T-helper 22 cell (primary cell): Measurements from ENCODE around the gene CLEC14A.

Experiments used
- DNase-seq: peaks from one replicate; pipeline ENCODE4 v3.0.0-alpha.2; 2020; ENCODE audit warnings: low read depth

The CLEC14A gene

DNA sequence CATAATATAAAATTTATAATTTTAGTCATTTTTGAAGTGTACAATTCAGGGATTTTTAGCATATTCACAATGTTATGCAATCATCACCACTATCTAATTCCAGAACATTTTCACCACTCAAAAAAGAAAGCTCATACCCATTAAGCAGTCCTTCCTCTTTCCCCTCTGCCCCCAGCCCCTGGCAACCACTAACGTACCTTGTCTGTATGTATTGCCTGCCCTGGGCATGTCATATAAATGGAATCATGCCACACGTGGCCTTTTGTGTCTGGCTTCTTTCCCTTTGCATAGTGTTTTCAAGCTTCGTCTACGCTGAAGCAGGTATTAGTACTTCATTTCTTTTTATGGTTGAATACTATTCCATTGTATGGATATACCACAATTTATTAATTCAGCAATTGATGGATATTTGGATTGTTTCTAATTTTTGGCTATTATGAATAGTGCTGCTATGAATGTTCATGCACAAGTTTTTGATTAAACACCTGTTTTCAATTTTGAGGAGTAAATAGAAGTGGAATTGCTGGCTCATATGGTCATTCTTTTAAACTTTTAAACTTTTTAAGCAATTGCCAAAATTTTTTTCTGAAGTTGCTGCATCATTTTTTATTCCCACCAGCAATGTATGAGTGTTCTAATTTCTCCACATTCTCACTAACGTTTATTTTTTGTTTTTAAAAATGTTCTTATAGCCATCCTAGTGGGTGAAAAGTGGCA lies 49.8 kb downstream of the CLEC14A start:
- no peak for DNase-seq

DNA sequence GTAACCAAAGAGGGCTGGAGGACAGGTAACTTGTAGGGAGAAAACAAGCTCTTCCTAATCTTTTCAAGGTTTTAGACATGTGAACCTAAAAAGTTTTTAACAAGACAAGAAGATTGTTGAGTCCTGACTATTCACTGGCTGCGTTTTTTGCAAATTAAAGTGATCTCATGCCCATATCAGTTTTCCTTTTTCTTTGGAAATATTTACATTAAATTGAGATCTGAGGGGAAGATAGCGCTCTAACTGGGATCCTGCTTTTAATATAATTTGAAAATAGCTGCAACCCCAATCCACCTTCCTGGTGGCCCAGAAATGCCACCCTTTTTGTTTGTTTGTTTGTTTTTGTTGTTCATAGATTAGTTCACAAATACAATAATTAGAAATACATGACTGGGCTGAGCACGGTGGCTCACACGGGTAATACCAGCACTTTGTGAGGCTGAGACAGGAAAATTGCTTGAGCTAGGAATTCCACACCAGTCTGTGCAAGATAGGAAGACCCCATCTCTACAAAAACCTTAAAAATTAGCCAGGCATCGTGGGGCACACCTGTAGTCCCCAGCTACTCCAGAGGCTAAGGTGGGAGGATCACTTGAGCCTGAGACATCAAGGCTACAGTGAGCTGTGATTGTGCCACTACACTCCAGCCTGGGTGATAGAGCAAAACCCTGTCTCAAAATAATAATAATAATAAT lies 50.6 kb downstream of the CLEC14A start:
- DNase-seq: no peak

DNA sequence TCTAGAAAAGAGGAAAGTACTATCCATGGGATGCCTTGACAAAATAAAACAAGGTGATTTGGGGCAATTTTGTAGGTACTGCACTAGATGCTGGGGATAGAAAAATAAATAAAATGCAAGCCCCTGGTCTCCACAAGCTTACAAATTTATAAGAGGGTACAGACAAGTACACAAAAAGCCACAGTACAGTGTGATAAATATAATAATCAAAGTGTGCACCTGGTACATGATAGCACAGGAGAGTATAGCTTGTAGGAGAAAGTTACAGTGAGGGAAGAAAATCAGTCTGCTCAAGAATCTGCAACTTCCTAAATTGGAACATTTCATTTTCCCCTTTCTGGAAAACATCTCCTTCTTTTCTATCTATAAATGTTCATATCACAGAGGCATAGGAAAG lies 51.2 kb downstream of the CLEC14A start:
- DNase-seq: no peak
